GM23338 (cell line): Measurements from ENCODE around the gene PCDHAC1. TPM values are rescaled to one million over a fixed set of nuclear protein-coding genes. Genes with fewer than 3 reads are reported as not detected.

Experiments used
- ATAC-seq: fragments of 200-7000 bp; cut with Tn5 transposase; 3 replicates; pipeline ENCODE4 v1.9.1; 2020
- DNase-seq: peaks from one replicate; pipeline ENCODE4 v3.0.0-alpha.2; 2015; ENCODE audit warnings: low spot score
- H2AFZ ChIP-seq: fragments of 200-600 bp; sonication (generic); 2 replicates; pipeline ENCODE4 v1.8.0; 2016; ENCODE audit warnings: antibody characterized with exemption, mild to moderate bottlenecking, moderate library complexity
- H3F3A ChIP-seq: fragments of 200-600 bp; sonication (generic); replicated peaks from 2 replicates; pipeline ENCODE4 v1.8.0; 2017; ENCODE audit warnings: antibody characterized with exemption, mixed run types, low read depth
- H3K27ac ChIP-seq: fragments of 200-600 bp; sonication (generic); 2 replicates; pipeline ENCODE4 v1.6.1; 2016; ENCODE audit warnings: low read depth
- H3K27me3 ChIP-seq: fragments of 200-600 bp; sonication (generic); 2 replicates; pipeline ENCODE4 v1.8.0; 2016; ENCODE audit warnings: mild to moderate bottlenecking, mixed run types, moderate library complexity; ENCODE audit not compliant: insufficient read depth
- H3K36me3 ChIP-seq: fragments of 200-600 bp; sonication (generic); 2 replicates; pipeline ENCODE4 v1.8.0; 2016; ENCODE audit warnings: mild to moderate bottlenecking; ENCODE audit not compliant: insufficient read depth
- H3K4me1 ChIP-seq: fragments of 200-600 bp; sonication (generic); 2 replicates; pipeline ENCODE4 v1.8.0; 2016; ENCODE audit warnings: mild to moderate bottlenecking, moderate library complexity; ENCODE audit not compliant: insufficient read depth
- H3K4me2 ChIP-seq: fragments of 200-600 bp; sonication (generic); 2 replicates; pipeline ENCODE4 v1.7.1; 2017; ENCODE audit warnings: mixed run types
- H3K4me3 ChIP-seq: fragments of 200-600 bp; sonication (generic); 2 replicates; pipeline ENCODE4 v1.6.1; 2016; ENCODE audit warnings: mixed run types
- H3K79me2 ChIP-seq: fragments of 200-600 bp; sonication (generic); replicated peaks from 2 replicates; pipeline ENCODE4 v1.8.0; 2017; ENCODE audit warnings: mild to moderate bottlenecking; ENCODE audit not compliant: insufficient read depth
- H3K9me2 ChIP-seq: fragments of 200-600 bp; sonication (generic); 2 replicates; pipeline ENCODE4 v1.8.0; 2017; ENCODE audit not compliant: insufficient read depth
- H4K20me1 ChIP-seq: fragments of 200-600 bp; sonication (generic); replicated peaks from 2 replicates; pipeline ENCODE4 v1.8.0; 2017; ENCODE audit warnings: mild to moderate bottlenecking; ENCODE audit not compliant: insufficient read depth
- H3K27ac Mint-ChIP-seq: 2 replicates; pipeline ENCODE4 v1.8.0; 2020; ENCODE audit warnings: inconsistent platforms, mild to moderate bottlenecking, moderate library complexity, mixed read lengths
- H3K27me3 Mint-ChIP-seq: 3 replicates; pipeline ENCODE4 v1.8.0; 2022; ENCODE audit warnings: low read depth, mild to moderate bottlenecking, moderate library complexity, mixed read lengths, inconsistent platforms; ENCODE audit not compliant: insufficient read depth, poor library complexity
- H3K36me3 Mint-ChIP-seq: 3 replicates; pipeline ENCODE4 v1.8.0; 2021; ENCODE audit warnings: low read depth, mild to moderate bottlenecking, inconsistent platforms, moderate library complexity, mixed read lengths
- H3K4me1 Mint-ChIP-seq: 3 replicates; pipeline ENCODE4 v1.8.0; 2020; ENCODE audit warnings: mild to moderate bottlenecking, inconsistent platforms, mixed read lengths
- H3K4me3 Mint-ChIP-seq: 3 replicates; pipeline ENCODE4 v1.8.0; 2021; ENCODE audit warnings: moderate library complexity, mild to moderate bottlenecking, inconsistent platforms, mixed read lengths
- H3K9me3 Mint-ChIP-seq: 3 replicates; pipeline ENCODE4 v1.8.0; 2020; ENCODE audit warnings: moderate library complexity, mild to moderate bottlenecking, inconsistent platforms, mixed read lengths
- CTCF ChIP-seq, 2 experiments: fragments of 200-600 bp in 1 of 2; sonication (generic) in 1 of 2; conservative IDR thresholded peaks; 2 replicates each; pipeline versions ENCODE4 v1.5.1 to v1.6.1; 2016 to 2017; ENCODE audit warnings: antibody characterized with exemption in 2 of 2, low read depth in 2 of 2, mild to moderate bottlenecking in 2 of 2, moderate library complexity in 1 of 2
- EZH2phosphoT487 ChIP-seq: fragments of 200-600 bp; sonication (generic); IDR thresholded peaks from one replicate; pipeline ENCODE4 v1.8.1; 2018; ENCODE audit warnings: antibody characterized with exemption; ENCODE audit not compliant: unreplicated experiment
- NANOG ChIP-seq: IDR thresholded peaks from 2 replicates; pipeline ENCODE4 v1.6.1; 2016; ENCODE audit warnings: antibody characterized with exemption, borderline replicate concordance
- POLR2AphosphoS5 ChIP-seq: IDR thresholded peaks from 2 replicates; pipeline ENCODE4 v1.6.1; 2016; ENCODE audit warnings: antibody characterized with exemption, low read depth
- STAT1 ChIP-seq: IDR thresholded peaks from one replicate; pipeline ENCODE4 v1.6.1; 2016; ENCODE audit warnings: antibody characterized with exemption; ENCODE audit not compliant: unreplicated experiment
- ZNF331 ChIP-seq: fragments of 250-450 bp; sonication (Bioruptor Pico); IDR thresholded peaks from 2 replicates; pipeline ENCODE4 v1.5.0; 2020; ENCODE audit warnings: low read depth, mild to moderate bottlenecking, moderate library complexity
- polyA plus RNA-seq: library from polyadenylated mRNA; unstranded; fragments of >200 nt; fragmentation: Nextera tagmentation; extraction: Ambion mirVana; gene quantifications from 2 replicates; pipeline ENCODE4 v1.2.1, GENCODE V29; 2016
- total RNA-seq: library from RNA; depleted of rRNA; stranded (reverse); fragments of >200 nt; shearing (Covaris generic); gene quantifications from 2 replicates; pipeline ENCODE4 v1.2.3, GENCODE V29; 2014

Gene PCDHAC1
- total and polyA plus RNA-seq, 2 experiments from 2014 or later, result 0.53 to 12.1 TPM

GRCh38 chr5:140926443-140927227 lies 536 bp downstream of the PCDHAC1 start:
- Mint-ChIP-seq H3K9me3 (no peaks in the 10 kb centered on the region), H3K27me3 (peaks cover 28% of the 10 kb centered on the region), H3K27ac (no peak overlapping the region; the same call in 1 of the 2 replicates), H3K36me3 (peaks cover 5% of the 10 kb centered on the region; the same call in 1 of the 3 replicates), H3K4me1 (peaks cover 23% of the 10 kb centered on the region), H3K4me3 (peak overlapping the region; percentile 83)
- Histone ChIP-seq H4K20me1 (peaks cover 17% of the 10 kb centered on the region), H3K79me2 (no peaks in the 10 kb centered on the region), H3K9me2 (no peaks in the 10 kb centered on the region), H3K27me3 (peaks cover 49% of the 10 kb centered on the region), H3K4me3 (peak overlapping the region; percentile 67), H3K4me2 (peak overlapping the region; percentile 99), H3K27ac (no peak overlapping the region), H3F3A (no peaks in the 10 kb centered on the region), H3K4me1 (peaks cover 6% of the 10 kb centered on the region), H2AFZ (peak overlapping the region; percentile 95), H3K36me3 (no peaks in the 10 kb centered on the region)
- TF ChIP-seq ZNF331 (CRISPR knock-in tag), result no peak
- TF ChIP-seq EZH2phosphoT487, result no peak
- TF ChIP-seq CTCF (conservative IDR thresholded peaks at IDR 0.05; ENCODE audit: low read depth in 2 of 2), result peak; percentile 64 to 93
- peak; percentile 48; the same call in 1 of the 2 replicates for TF ChIP-seq POLR2AphosphoS5
- DNase-seq (peak; percentile 98), ATAC-seq (peak; percentile 92)

GRCh38 chr5:140927228-140927573 lies 1.1 kb downstream of the PCDHAC1 start:
- no peaks in the 10 kb centered on the region for H3K9me2 ChIP-seq
- DNase-seq (peak; percentile 74), ATAC-seq (peak; percentile 37)
- peaks cover 17% of the 10 kb centered on the region for H4K20me1 ChIP-seq
- Mint-ChIP-seq H3K27ac (no peak overlapping the region), H3K9me3 (no peaks in the 10 kb centered on the region), H3K27me3 (peaks cover 28% of the 10 kb centered on the region), H3K36me3 (peaks cover 5% of the 10 kb centered on the region; the same call in 1 of the 3 replicates), H3K4me3 (peak overlapping the region; percentile 83), H3K4me1 (peaks cover 23% of the 10 kb centered on the region)
- H3K36me3 ChIP-seq, result no peaks in the 10 kb centered on the region
- no peaks in the 10 kb centered on the region for H3K79me2 ChIP-seq
- peaks cover 6% of the 10 kb centered on the region for H3K4me1 ChIP-seq
- peak overlapping the region; percentile 99 for H3K4me2 ChIP-seq
- H3K27ac ChIP-seq, result no peak overlapping the region
- peaks cover 49% of the 10 kb centered on the region for H3K27me3 ChIP-seq
- H2AFZ ChIP-seq, result peak overlapping the region; percentile 85
- peak overlapping the region; percentile 67 for H3K4me3 ChIP-seq
- TF ChIP-seq CTCF (conservative IDR thresholded peaks at IDR 0.05; ENCODE audit: low read depth in 2 of 2), result 0 out of 4 replicates have a peak, but pooled peaks of 1 of the 2 experiments have one; percentile 20
- no peak for TF ChIP-seq NANOG
- no peak for TF ChIP-seq STAT1
- H3F3A ChIP-seq, result no peaks in the 10 kb centered on the region
